Stimulated activated CD4-positive, alpha-beta T cell treated with anti-CD3 and anti-CD28 coated beads, Interleukin-12 subunit alpha, Interleukin-12 subunit beta, amount 100 ng/mL, for 4 hours (primary cell): ENCODE measurements around the gene USP5.
"Not testable (repeated sequence)": the region's sequence is repeated elsewhere in the genome, so short reads cannot be mapped to it uniquely, and the experiment has no call there.

Experiments used
- DNase-seq: peaks from one replicate; pipeline ENCODE4 v3.0.0-alpha.2; 2020

USP5 gene

GRCh38 chr12:6843118-6843902, 8.6 kb upstream of the USP5 start:
- DNase-seq = no peak

DNA sequence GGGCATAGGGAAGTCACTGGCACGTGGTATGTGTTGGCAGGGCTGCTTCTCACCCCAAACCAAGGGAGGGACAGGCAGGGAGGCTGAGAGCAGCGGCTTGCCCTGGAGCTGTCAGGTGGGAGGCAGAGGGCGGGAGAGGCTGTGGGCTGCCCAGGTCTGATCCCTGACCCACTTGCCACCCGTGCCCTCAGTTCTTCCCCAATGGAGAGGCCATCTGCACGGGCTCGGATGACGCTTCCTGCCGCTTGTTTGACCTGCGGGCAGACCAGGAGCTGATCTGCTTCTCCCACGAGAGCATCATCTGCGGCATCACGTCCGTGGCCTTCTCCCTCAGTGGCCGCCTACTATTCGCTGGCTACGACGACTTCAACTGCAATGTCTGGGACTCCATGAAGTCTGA, 6.6 kb upstream of the USP5 start:
- DNase-seq = no peak

DNA sequence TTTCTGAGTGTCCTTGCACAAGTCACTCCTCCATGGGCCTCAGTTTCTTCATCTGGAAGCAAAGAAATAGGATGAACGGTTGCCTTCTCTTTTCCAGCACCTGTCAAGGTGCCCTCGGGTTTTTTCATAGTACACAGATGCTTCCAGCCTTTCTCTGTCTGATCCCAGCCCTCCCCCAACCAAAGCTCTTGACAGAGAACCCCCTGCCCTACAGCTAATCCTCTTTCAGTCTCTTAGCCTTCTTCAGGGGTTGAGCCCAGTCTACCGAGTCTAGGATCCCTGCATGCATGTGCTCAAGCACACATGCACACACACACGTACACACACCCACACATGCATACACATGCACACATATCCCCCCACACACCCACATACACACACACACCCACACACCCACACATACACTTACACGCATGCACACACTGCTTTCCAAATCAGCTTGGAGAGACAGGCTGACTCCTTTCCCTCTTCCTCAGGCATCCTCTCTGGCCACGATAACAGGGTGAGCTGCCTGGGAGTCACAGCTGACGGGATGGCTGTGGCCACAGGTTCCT, 5.6 kb upstream of the USP5 start:
- no peak for DNase-seq

- no peak for DNase-seq
Measured at GRCh38 chr12:6847676-6848075, 4.3 kb upstream of the USP5 start.

GRCh38 chr12:6849427-6849826, 2.5 kb upstream of the USP5 start:
- no peak for DNase-seq

DNA sequence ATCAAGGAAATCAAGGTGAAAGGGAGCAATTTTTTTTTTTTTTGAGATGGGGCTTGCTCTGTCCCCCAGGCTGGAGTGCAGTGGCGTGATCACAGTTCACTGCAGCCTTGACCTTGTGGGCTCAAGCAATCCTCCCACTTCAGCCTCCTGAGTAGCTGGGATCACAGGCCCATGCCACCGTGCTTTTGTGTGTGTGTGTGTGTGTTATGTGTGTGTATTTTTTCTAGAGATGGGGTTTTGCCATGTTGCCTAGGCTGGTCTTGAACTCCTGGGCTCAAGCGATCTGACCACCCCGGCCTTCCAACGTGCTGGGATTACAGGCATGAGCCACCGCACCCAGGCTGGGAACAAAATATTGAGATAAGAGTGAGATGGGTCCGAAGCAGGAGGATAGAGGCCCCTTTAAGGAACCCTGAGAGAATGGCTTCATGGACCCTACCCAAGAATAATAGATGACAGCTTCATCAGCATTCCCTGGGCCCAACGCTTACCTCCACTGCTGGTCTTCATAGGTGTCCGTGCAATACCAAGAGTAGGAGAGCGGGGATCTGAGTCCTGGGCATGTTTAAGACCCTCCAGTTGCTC, 1.9 kb upstream of the USP5 start:
- DNase-seq = no peak

GRCh38 chr12:6850796-6851152, 1.2 kb upstream of the USP5 start:
- DNase-seq = no peak

DNA sequence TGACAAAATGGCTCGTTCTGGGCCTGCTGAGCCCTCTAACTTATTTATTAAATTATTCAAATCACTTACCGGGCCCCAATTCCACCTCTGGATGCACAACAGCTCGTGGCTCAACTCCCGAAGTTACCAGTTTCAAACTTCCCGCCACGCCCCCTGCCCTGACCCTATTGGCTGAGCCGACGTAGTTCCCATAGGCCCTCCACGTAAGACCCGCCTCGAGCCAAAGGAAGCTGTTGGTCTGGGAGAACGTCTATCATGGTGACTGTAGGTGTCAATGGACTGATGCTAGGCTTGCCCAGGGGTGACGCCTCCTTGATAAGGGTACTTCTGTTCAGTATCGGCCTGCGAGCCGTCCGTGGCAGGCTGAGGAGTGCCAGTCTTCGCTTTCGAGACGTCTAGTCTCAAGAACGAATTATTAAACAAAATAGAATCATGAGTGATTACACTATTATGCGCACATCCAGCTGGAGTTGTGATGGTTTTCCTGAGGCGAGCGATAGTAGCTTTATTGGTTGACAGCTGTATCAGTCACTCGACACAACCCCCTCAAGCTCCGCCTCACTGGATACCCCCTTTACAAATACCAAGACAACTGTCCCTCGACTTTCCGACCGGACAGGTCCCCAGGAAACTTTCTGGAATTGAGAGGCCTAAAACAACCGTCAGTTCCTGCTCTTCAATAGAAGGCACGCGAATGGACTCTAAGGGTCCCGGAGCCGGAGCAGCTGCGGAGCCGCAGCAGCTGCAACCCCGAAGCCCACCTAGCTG, 613 bp upstream of the USP5 start, which contains the start of gene CDCA3:
CDCA3 (minus strand) TSS at position 134 of the 768 bp plus-strand sequence. CDS start 334 bp downstream, outside the sequence.
- DNase-seq = peak; percentile 88

DNA sequence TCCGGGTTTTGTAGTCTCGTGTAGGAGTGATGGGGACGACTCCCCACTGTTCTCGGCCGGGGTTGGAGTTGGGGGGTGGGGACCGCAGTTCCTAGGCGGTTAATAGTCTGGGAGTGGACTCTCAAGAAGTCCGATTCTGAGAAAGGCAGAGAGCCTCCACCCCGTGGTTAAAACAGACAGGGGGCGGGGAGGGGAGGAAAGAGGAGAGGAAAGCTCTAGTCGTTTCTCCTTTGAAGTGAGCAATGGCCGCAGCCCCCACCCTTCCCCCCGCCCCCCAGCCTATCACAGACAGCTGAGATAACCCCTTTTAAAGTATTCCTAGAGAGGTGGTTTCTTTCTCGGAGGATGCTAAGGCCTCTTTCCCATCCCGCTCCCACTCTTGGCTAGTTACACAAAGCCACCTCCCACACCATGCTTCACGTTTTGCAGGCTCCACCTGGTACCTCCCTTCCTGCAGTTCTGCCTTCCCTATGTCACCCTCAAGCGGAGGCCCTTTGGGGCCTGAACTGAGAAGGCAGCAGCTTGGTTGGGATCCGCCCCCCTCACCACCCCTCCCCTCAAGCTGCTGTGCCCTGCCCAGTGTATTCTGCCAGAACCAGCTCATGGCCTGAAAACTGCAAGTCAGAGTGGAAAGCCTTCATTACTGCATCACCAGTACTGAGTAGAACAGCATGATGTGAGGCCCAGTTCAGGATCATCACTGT, 853 bp downstream of the USP5 start:
- DNase-seq = peak; percentile 72

GRCh38 chr12:6853626-6854025, 1.7 kb downstream of the USP5 start:
- DNase-seq = no peak

DNA sequence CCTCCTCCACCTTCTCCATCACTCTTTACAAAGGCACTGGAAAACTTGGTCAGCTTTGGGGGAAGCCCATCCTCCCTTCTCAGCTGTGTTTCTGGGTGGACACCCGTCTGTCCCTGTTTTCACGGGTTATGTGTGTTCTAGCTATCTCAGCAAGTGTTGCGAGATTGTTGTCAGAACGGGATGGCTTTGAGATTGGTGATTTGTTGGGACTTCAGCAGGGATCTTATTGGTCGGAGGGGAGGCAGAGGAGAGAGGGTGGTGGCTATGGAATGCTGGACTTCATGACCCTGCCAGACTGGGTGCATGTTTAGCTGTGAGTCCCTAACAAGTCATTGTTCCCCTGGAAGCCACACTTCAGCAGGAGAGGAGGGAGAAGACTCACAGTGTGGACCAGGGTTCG, 2.1 kb downstream of the USP5 start:
- DNase-seq = no peak

DNA sequence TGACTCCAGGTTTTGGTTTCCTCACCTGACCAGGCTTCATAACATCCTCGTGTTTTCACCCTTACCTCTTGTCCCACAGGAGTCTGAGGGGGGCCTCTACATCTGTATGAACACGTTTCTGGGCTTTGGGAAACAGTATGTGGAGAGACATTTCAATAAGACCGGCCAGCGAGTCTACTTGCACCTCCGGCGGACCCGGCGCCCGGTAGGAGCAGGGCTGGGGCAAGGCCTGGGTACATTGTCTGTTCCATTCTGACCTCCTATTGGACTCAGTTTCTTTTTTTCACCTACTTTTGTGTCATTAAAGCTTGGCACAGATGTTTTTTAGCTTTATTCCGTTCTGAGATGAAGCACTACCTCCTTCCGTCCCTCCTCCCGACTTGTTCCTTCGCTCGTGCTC, 3.4 kb downstream of the USP5 start:
- no peak for DNase-seq

GRCh38 chr12:6858799-6859198, 6.8 kb downstream of the USP5 start:
- no peak for DNase-seq

- DNase-seq = no peak
Measured at GRCh38 chr12:6860116-6860515, 8.2 kb downstream of the USP5 start.

GRCh38 chr12:6860942-6861341, 9.0 kb downstream of the USP5 start:
- no peak for DNase-seq

DNA sequence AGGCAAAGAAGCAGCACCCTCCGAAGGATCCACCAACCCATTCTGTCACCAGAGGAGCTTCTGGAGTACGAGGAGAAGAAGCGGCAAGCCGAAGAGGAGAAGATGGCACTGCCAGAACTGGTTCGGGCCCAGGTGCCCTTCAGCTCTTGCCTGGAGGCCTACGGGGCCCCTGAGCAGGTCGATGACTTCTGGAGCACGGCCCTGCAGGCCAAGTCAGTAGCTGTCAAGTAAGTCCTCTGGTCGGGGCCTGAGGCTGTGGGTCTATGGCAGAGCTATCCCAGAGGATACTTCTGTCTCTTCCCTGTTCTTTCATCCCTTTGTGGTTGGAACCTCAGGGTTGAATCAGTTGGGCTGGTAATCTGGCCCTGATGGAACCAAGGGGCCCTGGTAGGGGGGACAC, 9.4 kb downstream of the USP5 start:
- DNase-seq = no peak

- DNase-seq = no peak
Measured at GRCh38 chr12:6863033-6863432, 11.1 kb downstream of the USP5 start.

- no peak for DNase-seq
Measured at GRCh38 chr12:6863586-6864321, 11.8 kb downstream of the USP5 start.

DNA sequence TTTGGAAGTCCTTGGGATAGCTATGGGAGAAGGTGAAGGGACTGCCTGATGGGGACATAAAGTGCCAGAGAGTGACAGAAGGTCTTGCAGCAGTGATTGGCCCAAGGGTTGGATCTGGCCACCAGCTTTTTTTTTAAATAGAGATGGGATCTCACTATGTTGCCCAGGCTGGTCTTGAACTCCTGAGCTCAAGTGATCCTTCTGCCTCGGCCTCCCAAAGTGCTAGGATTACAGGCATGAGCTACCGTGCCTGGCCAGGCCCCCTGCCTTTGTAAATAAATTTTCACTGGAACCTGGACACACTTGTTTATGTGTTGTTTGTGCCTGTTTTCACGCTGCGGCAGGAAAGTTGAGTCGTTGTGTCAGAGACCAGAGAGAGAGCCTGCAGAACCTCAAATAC, 13.4 kb downstream of the USP5 start:
- not testable (repeated sequence) for DNase-seq

GRCh38 chr12:6866163-6866919, 14.4 kb downstream of the USP5 start:
- no peak for DNase-seq

DNA sequence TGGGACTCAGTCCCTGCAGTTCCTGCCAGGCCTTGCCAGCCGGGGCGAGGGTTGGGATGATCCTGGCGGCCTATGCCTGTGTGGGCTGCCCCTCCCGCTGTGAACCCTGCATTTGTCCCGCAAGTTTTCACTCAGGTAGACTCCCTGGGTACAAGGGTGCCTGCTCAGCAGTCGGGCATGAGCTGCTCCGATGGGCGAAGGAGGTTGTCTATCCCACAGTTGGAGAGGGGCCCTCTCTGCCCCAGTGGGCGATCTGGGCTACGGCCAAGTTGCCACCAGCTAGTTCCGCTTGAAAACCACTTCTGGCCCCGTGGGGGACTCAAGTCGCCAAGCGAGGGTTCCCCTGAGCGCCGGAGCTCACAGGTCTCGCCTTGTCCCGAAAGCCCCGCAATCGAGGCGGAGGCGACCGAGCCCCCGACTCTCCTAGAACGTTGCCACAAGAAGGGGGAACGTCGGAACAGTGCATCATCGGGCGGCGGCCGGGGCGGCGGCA, 15.0 kb downstream of the USP5 start:
- no peak for DNase-seq
